ENCODE measurements around the gene LMO3.

DNA sequence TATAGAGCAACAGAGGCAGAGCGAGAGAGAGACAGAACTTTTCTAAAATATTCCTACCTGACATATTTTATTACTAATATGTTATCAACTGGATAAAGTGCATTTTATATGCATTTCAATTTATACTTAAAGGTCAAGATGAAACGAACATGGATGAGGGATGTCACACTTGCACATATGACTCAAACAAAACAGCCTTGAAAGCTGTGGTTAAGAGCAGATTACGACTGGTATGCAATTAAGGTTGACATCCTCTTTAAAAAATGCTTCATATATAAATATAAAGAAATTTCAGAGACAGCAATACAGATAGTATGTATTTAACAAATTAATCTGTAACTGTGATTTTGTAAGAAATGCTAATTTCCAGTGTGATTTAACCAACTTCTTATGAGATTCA, 52.5 kb downstream of the LMO3 start:
- TF ChIP-seq, protein P1, sequence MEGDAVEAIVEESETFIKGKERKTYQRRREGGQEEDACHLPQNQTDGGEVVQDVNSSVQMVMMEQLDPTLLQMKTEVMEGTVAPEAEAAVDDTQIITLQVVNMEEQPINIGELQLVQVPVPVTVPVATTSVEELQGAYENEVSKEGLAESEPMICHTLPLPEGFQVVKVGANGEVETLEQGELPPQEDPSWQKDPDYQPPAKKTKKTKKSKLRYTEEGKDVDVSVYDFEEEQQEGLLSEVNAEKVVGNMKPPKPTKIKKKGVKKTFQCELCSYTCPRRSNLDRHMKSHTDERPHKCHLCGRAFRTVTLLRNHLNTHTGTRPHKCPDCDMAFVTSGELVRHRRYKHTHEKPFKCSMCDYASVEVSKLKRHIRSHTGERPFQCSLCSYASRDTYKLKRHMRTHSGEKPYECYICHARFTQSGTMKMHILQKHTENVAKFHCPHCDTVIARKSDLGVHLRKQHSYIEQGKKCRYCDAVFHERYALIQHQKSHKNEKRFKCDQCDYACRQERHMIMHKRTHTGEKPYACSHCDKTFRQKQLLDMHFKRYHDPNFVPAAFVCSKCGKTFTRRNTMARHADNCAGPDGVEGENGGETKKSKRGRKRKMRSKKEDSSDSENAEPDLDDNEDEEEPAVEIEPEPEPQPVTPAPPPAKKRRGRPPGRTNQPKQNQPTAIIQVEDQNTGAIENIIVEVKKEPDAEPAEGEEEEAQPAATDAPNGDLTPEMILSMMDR (conservative IDR thresholded peaks at IDR 0.05; ENCODE audit: low read depth, low read length): no peak
- TF ChIP-seq RFX5 (IDR thresholded peaks at IDR 0.05; ENCODE audit: low read depth, low read length): no peak
- TF ChIP-seq POLR2A (IDR thresholded peaks at IDR 0.05; ENCODE audit: low read depth, low read length): no peak
- no peak for TF ChIP-seq BHLHE40 (IDR thresholded peaks at IDR 0.05; ENCODE audit: low read depth, low read length)
- no peak for TF ChIP-seq FOS (IDR thresholded peaks at IDR 0.05; ENCODE audit: low read depth, low read length)
- no peak for TF ChIP-seq CHD1 (IDR thresholded peaks at IDR 0.05; ENCODE audit: low read depth, low read length)
- TF ChIP-seq MAZ (IDR thresholded peaks at IDR 0.05; ENCODE audit: borderline replicate concordance, low read depth, low read length): no peak
- TF ChIP-seq RAD21 (IDR thresholded peaks at IDR 0.05; ENCODE audit: low read length): no peak
- TF ChIP-seq NFE2L2 (IDR thresholded peaks at IDR 0.05; ENCODE audit: low read depth, low read length): no peak
- TF ChIP-seq MXI1 (IDR thresholded peaks at IDR 0.05; ENCODE audit: borderline replicate concordance, low read depth, low read length): no peak
- TF ChIP-seq RCOR1 (IDR thresholded peaks at IDR 0.05; ENCODE audit: insufficient replicate concordance, low read length): no peak
